Activated naive CD4-positive, alpha-beta T cell treated with Interleukin-2 at 50 U/mL for 16 hours (primary cell): ENCODE data around the gene RABGAP1L.

Source experiments
- DNase-seq: peaks from one replicate; pipeline ENCODE4 v3.0.0-alpha.2; 2020

The RABGAP1L gene

DNA sequence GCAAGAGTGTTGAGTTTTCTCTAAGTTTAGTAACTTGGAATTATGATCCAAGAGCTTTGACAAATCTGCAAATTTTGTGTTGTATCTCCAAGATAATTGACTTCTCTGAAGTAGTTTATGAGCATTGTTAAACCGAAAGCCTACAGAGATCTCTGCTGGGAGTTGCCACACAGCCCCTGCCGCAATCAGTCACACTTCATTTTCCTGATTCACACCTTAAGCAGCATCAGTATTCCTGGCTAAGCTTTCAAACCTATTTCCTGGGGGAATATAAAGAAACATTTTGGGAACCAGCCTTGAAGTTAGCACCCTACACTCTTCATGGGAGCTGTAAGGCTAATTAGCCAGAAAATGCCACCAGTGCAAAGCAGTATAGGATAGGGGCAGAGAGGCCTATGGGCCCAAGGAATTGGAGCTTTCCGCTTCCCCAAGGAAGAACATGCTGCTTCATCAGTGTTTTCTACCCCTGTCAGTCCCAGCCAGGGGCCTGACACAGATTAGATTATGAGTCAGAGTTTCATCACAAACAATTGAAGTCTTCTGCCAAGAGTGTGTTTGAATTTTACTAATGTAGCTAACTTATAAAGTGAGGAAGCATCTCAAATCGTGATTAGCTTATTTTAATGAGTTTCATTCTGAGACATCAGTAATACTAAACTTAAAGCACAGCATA, 817.3 kb downstream of the RABGAP1L start:
- DNase-seq: no peak

DNA sequence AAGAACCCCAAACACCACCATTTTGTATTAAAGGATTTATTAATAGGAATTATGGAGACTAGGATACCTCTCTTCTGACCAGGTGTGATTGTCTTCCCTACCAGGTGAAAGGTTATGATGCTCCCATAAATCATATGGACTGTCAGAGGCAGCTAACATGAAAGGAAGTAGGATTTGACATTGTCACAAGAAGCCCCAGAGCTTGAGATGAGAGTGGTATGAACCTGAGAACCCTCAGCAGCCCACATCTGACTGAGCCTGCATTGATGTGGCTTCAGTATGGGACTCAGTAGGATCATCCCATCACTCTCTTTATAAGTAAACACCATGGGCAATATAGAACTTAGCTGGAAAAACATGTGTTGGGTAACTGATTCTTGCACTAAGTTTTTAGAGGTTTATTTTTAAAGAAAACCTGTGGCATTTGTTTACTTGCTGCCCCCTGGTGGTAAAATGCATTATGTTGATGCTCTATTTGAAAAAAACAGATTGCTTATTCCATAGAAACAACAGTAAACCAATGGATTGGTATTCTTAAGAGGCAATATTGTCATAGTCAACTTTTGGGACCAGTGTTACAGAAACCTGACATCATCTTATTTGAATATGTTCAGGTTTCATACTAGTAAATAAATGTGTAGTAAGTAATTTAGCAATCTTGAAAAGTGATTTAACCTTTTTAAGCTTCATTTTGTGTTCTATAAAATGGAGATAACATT, 823.8 kb downstream of the RABGAP1L start:
- no peak for DNase-seq

- no peak for DNase-seq
These were observed 825.6 kb downstream of the RABGAP1L start for GRCh38 chr1:174984952-174985351.

DNA sequence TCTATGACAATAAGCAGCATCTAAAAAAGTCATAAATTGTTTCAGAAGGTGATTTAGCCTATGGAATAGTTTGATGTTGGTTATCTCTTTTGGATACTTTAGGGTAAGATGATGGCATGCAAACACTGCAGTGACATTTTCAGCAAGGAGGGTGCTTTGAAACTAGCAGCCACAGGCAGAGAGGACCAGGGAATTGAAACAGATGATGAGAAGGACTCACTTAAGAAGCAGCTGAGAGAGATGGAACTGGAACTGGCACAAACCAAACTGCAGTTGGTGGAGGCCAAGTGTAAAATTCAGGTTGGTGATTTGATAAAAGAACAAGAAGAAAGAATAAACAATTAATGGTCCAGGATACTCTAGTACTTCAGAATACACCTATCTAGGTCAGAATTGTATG, 829.2 kb downstream of the RABGAP1L start:
- DNase-seq: no peak

DNA sequence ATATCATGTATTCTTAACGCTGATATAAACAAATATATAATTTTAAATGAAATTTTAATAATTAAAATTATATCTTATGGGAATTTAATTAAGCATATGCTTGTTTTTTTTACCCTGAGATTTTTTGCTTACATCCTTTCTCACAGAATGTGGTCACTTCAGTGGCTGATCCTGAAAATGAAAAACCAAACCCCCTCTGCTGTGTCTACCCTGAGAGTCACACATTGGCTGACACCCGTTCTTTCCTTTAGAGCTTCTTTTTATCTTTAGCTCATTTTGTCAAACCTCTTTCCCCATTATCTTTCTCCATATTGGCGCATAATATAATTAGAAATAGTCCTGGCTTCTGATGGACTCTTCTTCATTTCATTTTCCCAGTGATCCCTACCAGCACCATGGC, 829.7 kb downstream of the RABGAP1L start:
- no peak for DNase-seq

GRCh38 chr1:174989536-174990220, 830.4 kb downstream of the RABGAP1L start:
- no peak for DNase-seq

DNA sequence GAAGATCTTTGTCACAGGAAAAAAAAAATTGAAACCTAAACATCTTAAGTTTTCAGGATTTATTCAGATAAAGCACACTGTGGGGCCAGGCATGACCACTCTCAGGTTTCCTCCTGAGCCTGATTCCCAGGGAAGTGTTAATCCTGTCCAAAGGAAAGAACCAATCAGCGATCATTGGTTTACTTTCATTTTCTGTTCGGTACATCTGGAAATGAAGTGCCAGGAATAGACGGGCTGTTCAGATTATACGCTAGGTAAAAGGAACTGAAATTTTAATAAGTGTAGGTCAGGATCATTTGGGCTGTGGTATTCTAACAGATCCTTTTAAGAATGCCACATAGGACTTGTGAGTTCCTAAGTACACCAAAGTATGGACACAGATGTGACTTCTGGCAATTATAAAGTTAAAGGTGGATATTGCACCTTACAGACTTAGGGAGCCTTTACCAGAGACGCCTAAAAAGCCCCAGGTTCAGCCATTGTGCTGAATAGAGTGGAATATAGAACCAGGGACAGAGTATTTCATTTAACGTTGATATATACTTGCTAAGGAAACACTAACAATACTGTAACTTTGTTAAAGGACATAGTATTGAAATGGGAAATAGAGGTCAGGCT, 831.2 kb downstream of the RABGAP1L start:
- DNase-seq: no peak

DNA sequence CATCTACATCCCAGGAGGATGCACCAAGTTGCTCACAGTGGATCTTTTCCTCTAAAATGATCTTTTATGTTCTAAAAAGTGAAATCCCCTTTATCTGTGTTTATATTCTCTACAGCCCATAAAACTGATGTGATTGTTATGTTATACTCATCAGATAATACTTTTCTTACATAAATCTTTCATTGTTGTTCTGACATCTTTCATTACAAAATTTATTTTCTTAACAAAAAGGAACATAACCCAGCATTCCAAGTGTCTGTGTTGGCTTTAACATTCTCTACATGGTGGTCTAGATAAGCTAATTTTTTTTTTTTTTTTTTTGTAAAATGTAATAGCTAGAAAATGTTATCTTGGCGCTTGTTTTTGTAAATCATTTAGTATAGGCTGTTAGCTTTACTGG, 832.2 kb downstream of the RABGAP1L start:
- no peak for DNase-seq

DNA sequence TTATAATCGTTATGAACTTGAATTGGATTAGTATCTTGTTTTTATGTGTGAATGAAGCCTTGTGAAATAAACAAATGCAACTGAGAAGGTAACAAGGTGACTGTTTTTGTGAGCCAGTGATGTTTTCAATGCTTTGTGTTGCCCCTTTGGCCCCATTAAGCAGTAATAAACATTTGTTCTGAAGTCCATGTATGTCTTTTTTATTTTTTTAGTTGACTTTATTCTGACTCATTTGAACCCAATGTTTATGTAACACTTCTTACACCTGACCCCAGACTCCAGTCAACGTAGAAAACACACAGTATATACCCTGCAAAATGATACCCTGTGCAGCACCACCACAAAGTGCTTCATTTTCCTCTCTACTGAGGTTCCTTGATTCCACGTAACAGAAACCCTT, 835.8 kb downstream of the RABGAP1L start:
- no peak for DNase-seq

GRCh38 chr1:174995916-174996315, 836.6 kb downstream of the RABGAP1L start:
- no peak for DNase-seq

GRCh38 chr1:174996476-174996875, 837.2 kb downstream of the RABGAP1L start:
- DNase-seq: no peak

DNA sequence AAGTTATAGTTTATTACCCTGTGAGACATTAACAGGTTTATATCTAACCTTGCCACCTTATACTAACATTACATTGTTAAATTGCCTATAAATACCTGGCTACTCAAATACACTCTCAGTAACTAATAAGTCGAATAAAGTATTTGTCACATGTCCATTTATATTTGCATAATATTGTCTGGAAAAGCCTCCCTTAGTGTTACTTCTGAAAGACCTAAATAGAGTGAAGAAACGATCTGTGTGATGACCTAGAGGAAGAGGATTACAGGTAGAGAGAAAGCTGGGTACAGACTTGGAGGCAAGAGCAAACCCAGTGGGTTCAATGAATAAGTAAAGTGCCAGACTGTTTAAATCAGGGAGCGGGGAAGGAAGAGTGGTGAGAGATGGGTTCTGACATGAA, 837.7 kb downstream of the RABGAP1L start:
- no peak for DNase-seq

DNA sequence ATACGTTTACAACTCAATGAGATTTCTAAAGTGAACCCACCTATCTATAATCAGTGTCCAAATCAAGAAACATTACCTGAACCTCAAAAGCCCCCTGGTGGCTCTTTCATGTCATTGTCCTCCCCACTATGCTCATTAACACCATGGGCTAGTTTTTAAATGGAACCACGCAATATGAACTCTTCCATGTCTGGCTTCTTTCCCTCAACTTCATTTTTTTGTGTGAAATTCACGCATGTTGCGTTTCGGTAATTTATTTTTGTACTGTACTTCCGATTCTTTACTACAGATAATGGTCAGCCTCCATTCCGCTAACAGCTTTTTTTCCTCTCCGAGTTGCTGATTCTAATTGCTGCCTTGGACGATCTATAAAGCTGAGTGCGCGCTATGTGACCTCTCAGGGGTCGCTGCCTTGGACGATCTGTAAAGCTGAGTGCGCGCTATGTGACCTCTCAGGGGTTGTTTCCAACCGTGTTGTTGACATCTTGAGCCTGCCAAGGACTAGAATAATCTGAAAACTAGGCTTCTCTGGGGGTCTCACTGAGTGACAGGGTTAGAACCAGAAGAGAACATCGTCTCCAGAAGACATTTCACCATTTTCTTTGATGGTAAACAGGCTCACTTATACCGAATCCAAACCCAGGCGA, 839.4 kb downstream of the RABGAP1L start:
- peak; percentile 41 for DNase-seq

- peak; percentile 88 for DNase-seq
These were observed 840.1 kb downstream of the RABGAP1L start for GRCh38 chr1:174999216-174999935.

- peak; percentile 96 for DNase-seq
These were observed 840.8 kb downstream of the RABGAP1L start, which contains the start of gene CACYBP for GRCh38 chr1:174999936-175000696. Gene CACYBP, plus strand, starts transcription at chr1:174999947. Its CDS starts 234 bp downstream, at chr1:175000181.

DNA sequence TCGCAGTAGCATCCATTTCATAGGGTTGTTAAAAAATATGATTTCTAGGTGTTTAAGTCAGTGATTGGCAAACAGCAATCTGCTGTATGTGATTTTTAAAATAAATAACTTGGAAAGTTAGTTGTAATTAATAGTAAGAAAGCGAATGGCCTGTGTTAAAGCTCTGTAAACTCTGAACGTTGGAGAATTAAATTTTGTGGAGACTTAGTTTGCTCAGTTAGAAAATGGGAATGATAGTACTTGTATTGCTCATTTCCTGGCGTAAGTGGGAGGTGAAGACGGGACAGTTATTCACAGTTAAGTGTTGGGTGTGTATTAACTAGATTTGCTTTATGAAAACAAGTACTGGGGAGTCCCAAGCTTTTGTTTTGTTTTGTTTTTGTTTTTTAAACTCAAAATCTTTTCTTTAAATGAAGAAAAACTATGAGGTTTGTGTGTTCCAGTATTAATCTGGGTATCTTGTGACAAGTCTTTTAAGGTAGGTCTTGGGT, 841.4 kb downstream of the RABGAP1L start:
- DNase-seq: no peak

DNA sequence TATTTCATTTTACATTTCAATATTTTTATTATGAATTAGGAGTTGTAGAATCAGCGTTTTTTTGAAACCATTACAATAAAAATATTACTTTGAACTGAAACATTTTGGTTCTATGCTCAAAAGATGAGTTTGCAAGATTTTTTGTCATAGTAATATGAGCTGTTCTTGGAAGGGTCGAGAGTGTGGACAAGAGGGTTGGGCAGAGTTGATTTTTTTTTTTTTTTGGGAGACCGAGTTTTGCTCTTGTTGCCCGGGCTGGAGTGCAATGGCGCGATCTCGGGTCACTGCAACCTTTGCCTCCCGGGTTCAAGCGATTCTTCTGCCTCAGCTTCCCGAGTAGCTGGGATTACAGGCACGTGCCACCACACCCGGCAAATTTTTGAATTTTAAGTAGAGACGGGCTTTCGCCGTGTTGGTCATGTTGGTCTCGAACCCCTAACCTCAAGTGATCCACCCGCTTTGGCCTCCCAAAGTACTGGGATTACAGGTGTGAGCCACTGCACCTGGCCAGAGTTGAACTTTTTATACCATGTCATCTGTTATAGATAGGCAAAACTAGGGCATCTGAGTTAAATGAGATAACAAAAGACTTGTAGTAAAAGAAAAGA, 843.7 kb downstream of the RABGAP1L start:
- DNase-seq: no peak

GRCh38 chr1:175003521-175003920, 844.2 kb downstream of the RABGAP1L start:
- no peak for DNase-seq

GRCh38 chr1:175005085-175005783, 845.9 kb downstream of the RABGAP1L start:
- DNase-seq: no peak

DNA sequence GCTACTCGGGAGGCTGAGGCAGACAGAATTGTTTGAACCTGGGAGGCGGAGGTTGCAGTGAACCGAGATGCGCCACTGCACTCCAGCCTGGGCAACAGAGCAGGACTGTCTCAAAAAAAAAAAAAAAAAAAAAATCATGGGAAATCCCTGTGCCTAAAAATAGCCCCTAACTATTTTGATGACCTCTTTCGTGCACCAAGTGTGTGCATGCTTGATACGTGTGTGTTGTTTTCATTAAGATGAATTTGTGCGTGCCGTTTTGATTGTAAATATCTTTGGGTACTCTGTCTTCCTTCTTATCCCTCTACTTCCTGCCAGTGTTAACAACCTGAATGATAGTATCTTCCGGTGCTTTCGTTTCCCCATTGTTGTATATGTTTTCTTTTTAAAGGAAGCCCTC, 850.2 kb downstream of the RABGAP1L start:
- no peak for DNase-seq
